Esophagus (tissue), 2 donors: Measurements from ENCODE around the gene TBX19. TPM values are rescaled to one million over a fixed set of nuclear protein-coding genes. Genes with fewer than 3 reads are reported as not detected.

ENCODE experiments used
- polyA plus RNA-seq, 2 donors: library from polyadenylated mRNA; stranded (reverse); fragments of 200-250 nt; gene quantifications; one replicate each; pipeline ENCODE4 v1.2.3, GENCODE V29; 2013
- donor health status: healthy with polysubstance abuse.
- donor health status: Bipolar disorder and iron deficiency.

The TBX19 gene
- polyA plus RNA-seq, 2 donors: 1.2 to 1.7 TPM

Other genes starting within 250 kb of the TBX19 start
- 1 to 10 TPM; 1.9 to 3.4 TPM for gene GPR161, start 143.9 kb upstream of the TBX19 start, polyA plus RNA-seq
- gene TIPRL, start 101.9 kb upstream of the TBX19 start, polyA plus RNA-seq: 10 to 100 TPM; 14.5 to 17.5 TPM
- 1 to 10 TPM; 7.1 to 7.7 TPM for gene SFT2D2, start 54.9 kb upstream of the TBX19 start, polyA plus RNA-seq